K562 (cell line): ENCODE measurements around the gene CRLF1. TPM values are rescaled to one million over a fixed set of nuclear protein-coding genes. Genes with fewer than 3 reads are reported as not detected.

Source experiments
- ELF1 ChIP-seq: fragments of 200-800 bp; sonication (Bioruptor generic); IDR thresholded peaks from 2 replicates; pipeline ENCODE4 v1.6.1; 2016; ENCODE audit warnings: missing genetic modification characterization, missing compliant biosample characterization
- EP400 ChIP-seq: fragments of 450-650 bp; IDR thresholded peaks from 2 replicates; pipeline ENCODE4 v1.6.1; 2017; ENCODE audit warnings: antibody characterized with exemption, mild to moderate bottlenecking, moderate library complexity
- FOXK1 ChIP-seq: sonication (generic); formaldehyde crosslinking; IDR thresholded peaks from 2 replicates; pipeline ENCODE4 v1.8.0; 2022; ENCODE audit warnings: missing genetic modification reagents, mild to moderate bottlenecking, borderline replicate concordance
- FOXM1 ChIP-seq, 2 experiments: fragments of 450-650 bp in 1 of 2; sonication (generic) in 1 of 2; formaldehyde crosslinking in 1 of 2; IDR thresholded peaks; 2 replicates each; pipeline versions ENCODE4 v1.6.1 to v1.9.0; 2017 to 2022; ENCODE audit warnings: low read depth in 2 of 2, mild to moderate bottlenecking in 2 of 2, missing genetic modification reagents in 1 of 2, moderate library complexity in 1 of 2
- KDM1A ChIP-seq, 2 experiments: fragments of 450-650 bp; IDR thresholded peaks; 2 replicates each; pipeline ENCODE4 v1.6.1; 2016; ENCODE audit warnings: mild to moderate bottlenecking in 2 of 2
- MAFG ChIP-seq: fragments of 450-650 bp; conservative IDR thresholded peaks from 2 replicates; pipeline ENCODE4 v1.6.1; 2016; ENCODE audit warnings: missing genetic modification characterization, missing compliant biosample characterization
- SMC3 ChIP-seq: conservative IDR thresholded peaks from 2 replicates; pipeline ENCODE4 v1.6.1; 2011; ENCODE audit warnings: low read depth, low read length, improper control_type of control experiment; ENCODE audit not compliant: insufficient read depth
- SRF ChIP-seq, 2 experiments: fragments of 250-450, 450-650 bp in 1 of 2; sonication (Bioruptor Pico) in 1 of 2; sonication (generic) in 1 of 2; formaldehyde crosslinking; IDR thresholded peaks; 2 replicates each; pipeline versions ENCODE4 v1.5.0 to v1.5.1; 2020 to 2022; ENCODE audit warnings: mild to moderate bottlenecking in 1 of 2, missing genetic modification reagents in 1 of 2
- TRIM28 ChIP-seq: fragments of 450-650 bp; IDR thresholded peaks from 2 replicates; pipeline ENCODE4 v1.6.1; 2017
- ZNF274 ChIP-seq: IDR thresholded peaks from 2 replicates; pipeline ENCODE4 v1.6.1; 2011; ENCODE audit warnings: low read depth, mild to moderate bottlenecking, low read length, moderate library complexity, borderline replicate concordance
- polyA plus RNA-seq, 8 experiments: library from polyadenylated mRNA; depleted of rRNA in 4 of 8; stranded (reverse) in 5 of 8; unstranded in 3 of 8; fragments of >200 nt; fragmentation: Nextera tagmentation in 2 of 8; fragmentation: Illumina TruSeq in 1 of 8; extraction: Ambion mirVana in 2 of 8; extraction: Trizol in 1 of 8; gene quantifications; 2 replicates each; pipeline versions ENCODE4 v1.2.1 to v1.2.3, GENCODE V29; 2011 to 2014; ENCODE audit warnings: inconsistent platforms in 1 of 8, missing spikeins in 1 of 8
- total RNA-seq, 7 experiments: library from RNA; depleted of rRNA in 6 of 7; stranded (reverse); fragments of >200 nt in 6 of 7; fragmentation: Illumina TruSeq in 2 of 7; extraction: Trizol in 2 of 7; gene quantifications; 2 replicates each; pipeline versions ENCODE4 v1.2.1 to v1.2.3, GENCODE V29; 2011 to 2021; ENCODE audit warnings: low replicate concordance in 1 of 7
- TF ChIP-seq, protein P1 (sequence below): fragments of 450-650 bp; IDR thresholded peaks from 2 replicates; pipeline ENCODE4 v1.6.1; 2016; ENCODE audit warnings: low read depth
- TF ChIP-seq, protein P2 (sequence below): IDR thresholded peaks from 3 replicates; pipeline ENCODE4 v1.6.1; 2011; ENCODE audit warnings: borderline replicate concordance, mild to moderate bottlenecking, moderate library complexity; ENCODE audit not compliant: insufficient read length; ENCODE audit errors: extremely low read depth

CRLF1 gene
- total and polyA plus RNA-seq, 9 of the 15 experiments (the other 6 are each of a cell fraction or from before 2014, with no cell fraction given), result 0.85 to 3.6 (median 1.7) TPM

DNA sequence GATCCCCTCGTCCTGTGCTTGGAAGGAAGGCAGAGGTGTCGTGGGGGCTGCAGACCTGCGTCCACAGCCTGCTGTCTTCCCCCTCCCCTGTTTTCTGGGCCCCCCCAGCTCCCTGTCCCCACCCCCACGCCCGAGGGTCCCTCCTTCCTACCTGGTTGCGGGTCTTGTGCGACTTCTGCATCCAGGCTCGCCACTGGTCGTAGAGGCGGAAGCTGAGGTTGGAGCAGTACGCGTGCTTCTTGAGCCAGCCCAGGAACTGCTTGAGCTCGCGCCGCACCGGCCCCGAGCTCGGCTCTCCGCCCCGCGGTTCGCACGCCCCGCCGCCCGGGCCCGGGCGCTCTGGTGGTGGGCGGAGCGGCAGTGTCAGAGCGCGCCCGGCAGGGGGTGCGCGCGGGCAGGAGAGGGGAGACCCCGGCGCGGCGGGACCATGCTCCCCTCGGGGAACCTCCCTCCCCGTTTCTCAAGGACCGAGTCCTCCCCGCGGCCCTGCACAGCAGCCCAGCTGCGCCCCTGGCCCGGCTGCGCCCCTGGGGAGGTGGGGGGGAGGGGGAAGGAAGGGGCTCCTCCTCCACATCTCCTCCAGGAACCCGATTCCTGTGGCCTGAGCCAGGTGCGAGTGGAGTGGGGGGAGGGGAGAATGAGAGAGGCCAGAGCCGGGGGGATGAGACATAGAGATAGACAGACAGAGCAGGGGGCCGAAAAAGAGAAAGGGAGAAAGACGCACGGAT lies 12.3 kb downstream of the CRLF1 start (continued):
- TF ChIP-seq, protein P1, sequence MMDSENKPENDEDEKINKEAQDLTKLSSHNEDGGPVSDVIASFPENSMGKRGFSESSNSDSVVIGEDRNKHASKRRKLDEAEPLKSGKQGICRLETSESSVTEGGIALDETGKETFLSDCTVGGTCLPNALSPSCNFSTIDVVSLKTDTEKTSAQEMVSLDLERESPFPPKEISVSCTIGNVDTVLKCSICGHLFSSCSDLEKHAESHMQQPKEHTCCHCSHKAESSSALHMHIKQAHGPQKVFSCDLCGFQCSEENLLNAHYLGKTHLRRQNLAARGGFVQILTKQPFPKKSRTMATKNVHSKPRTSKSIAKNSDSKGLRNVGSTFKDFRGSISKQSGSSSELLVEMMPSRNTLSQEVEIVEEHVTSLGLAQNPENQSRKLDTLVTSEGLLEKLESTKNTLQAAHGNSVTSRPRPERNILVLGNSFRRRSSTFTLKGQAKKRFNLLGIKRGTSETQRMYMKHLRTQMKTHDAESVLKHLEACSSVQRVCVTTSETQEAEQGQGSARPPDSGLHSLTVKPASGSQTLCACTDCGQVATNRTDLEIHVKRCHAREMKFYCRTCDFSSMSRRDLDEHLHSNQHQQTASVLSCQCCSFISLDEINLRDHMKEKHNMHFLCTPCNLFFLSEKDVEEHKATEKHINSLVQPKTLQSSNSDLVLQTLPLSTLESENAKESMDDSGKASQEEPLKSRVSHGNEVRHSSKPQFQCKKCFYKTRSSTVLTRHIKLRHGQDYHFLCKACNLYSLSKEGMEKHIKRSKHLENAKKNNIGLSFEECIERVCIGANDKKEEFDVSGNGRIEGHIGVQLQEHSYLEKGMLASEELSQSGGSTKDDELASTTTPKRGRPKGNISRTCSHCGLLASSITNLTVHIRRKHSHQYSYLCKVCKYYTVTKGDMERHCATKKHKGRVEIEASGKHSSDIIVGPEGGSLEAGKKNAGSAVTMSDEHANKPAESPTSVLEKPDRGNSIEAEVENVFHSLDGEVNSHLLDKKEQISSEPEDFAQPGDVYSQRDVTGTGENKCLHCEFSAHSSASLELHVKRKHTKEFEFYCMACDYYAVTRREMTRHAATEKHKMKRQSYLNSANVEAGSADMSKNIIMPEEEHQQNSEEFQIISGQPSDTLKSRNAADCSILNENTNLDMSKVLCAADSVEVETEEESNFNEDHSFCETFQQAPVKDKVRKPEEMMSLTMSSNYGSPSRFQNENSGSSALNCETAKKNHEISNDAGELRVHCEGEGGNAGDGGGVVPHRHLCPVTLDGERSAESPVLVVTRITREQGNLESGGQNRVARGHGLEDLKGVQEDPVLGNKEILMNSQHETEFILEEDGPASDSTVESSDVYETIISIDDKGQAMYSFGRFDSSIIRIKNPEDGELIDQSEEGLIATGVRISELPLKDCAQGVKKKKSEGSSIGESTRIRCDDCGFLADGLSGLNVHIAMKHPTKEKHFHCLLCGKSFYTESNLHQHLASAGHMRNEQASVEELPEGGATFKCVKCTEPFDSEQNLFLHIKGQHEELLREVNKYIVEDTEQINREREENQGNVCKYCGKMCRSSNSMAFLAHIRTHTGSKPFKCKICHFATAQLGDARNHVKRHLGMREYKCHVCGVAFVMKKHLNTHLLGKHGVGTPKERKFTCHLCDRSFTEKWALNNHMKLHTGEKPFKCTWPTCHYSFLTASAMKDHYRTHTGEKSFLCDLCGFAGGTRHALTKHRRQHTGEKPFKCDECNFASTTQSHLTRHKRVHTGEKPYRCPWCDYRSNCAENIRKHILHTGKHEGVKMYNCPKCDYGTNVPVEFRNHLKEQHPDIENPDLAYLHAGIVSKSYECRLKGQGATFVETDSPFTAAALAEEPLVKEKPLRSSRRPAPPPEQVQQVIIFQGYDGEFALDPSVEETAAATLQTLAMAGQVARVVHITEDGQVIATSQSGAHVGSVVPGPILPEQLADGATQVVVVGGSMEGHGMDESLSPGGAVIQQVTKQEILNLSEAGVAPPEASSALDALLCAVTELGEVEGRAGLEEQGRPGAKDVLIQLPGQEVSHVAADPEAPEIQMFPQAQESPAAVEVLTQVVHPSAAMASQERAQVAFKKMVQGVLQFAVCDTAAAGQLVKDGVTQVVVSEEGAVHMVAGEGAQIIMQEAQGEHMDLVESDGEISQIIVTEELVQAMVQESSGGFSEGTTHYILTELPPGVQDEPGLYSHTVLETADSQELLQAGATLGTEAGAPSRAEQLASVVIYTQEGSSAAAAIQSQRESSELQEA, result no peak
- TF ChIP-seq ZNF274, result no peak
- no peak for TF ChIP-seq SRF (CRISPR knock-in tag; IDR thresholded peaks at IDR 0.05)
- TF ChIP-seq EP400, result peak; percentile 33; the same call in 1 of the 2 replicates
- TF ChIP-seq FOXK1 (CRISPR knock-in tag), result no peak
- no peak for TF ChIP-seq TRIM28
- TF ChIP-seq, protein P2, sequence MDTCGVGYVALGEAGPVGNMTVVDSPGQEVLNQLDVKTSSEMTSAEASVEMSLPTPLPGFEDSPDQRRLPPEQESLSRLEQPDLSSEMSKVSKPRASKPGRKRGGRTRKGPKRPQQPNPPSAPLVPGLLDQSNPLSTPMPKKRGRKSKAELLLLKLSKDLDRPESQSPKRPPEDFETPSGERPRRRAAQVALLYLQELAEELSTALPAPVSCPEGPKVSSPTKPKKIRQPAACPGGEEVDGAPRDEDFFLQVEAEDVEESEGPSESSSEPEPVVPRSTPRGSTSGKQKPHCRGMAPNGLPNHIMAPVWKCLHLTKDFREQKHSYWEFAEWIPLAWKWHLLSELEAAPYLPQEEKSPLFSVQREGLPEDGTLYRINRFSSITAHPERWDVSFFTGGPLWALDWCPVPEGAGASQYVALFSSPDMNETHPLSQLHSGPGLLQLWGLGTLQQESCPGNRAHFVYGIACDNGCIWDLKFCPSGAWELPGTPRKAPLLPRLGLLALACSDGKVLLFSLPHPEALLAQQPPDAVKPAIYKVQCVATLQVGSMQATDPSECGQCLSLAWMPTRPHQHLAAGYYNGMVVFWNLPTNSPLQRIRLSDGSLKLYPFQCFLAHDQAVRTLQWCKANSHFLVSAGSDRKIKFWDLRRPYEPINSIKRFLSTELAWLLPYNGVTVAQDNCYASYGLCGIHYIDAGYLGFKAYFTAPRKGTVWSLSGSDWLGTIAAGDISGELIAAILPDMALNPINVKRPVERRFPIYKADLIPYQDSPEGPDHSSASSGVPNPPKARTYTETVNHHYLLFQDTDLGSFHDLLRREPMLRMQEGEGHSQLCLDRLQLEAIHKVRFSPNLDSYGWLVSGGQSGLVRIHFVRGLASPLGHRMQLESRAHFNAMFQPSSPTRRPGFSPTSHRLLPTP, result no peak
- no peak for TF ChIP-seq ELF1 (tag)
- no peak for TF ChIP-seq FOXM1 (IDR thresholded peaks at IDR 0.05; ENCODE audit: low read depth)
- no peak for TF ChIP-seq FOXM1 (CRISPR knock-in tag; IDR thresholded peaks at IDR 0.05; ENCODE audit: low read depth)
- no peak for TF ChIP-seq KDM1A (IDR thresholded peaks at IDR 0.05)
- TF ChIP-seq SMC3, result peak; percentile 36; the same call in 1 of the 2 replicates
- no peak for TF ChIP-seq MAFG (tag)
